Ammon's horn (tissue), 1 donor: ENCODE data around the gene FAT1.

Experiments used
- DNase-seq: peaks from one replicate; pipeline ENCODE4 v3.0.0-alpha.2; 2016; ENCODE audit warnings: low spot score

Gene FAT1

DNA sequence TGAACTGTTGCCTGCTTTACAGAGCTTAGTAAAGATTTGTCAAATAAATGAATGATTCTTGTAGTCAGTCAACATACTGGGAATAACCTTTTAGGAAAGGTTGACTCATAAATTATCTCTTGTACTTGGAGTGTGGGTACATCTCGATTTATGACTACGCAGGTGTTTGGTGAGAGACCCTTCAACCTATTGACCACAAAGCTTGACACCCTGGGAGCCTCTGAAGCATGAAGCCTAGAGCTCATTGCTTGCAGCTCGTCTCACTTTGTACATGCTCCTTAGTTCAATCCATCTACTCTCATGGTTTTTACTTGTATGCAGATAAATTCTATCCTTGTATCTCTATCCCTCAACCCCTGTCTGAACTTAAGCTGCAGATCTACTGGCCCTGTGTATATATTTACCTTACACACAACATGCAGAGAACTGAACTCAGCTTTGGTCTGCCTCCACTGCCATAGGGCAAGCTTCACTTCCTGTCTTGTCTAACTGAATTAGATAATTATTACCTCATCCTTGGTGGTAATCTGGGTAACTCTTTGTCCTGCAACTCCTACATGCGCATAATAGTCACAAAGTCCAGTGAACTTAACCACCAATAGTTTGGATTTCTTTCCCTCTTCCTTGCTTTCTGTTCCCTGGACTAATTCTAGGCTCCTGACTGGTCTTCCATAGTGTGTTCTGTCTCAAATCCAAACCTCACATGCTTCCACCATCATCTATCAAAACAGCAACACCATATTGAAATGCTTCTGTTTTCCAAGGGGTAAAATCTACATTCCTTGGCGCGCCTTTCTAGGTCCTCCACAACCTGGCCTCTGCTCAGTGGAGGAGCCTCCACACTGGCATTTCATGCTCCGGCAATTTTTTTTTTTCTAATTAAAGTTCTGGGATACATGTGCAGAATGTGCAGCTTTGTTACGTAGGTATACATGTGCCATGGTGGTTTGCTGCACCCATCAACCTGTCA lies 32.2 kb upstream of the FAT1 start:
- DNase-seq = no peak

DNA sequence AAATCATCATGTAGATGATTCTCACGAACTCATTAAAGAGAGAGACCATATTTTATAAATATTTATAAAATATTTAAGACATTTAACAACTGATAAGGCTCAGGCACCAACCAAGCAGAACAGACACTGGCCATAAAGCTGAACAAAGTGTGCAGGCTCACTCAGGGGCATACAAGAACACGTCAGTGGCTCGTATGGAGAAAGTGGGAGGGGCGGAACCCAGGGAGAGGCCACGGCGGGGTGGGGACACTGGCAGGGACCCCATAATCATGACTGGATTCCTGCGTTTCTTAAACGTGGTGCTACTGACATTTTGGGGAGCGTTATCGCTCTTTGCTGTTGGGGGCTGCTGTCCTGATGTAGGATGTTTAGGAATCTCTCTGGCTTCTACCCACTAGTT lies 31.3 kb upstream of the FAT1 start:
- DNase-seq = no peak

DNA sequence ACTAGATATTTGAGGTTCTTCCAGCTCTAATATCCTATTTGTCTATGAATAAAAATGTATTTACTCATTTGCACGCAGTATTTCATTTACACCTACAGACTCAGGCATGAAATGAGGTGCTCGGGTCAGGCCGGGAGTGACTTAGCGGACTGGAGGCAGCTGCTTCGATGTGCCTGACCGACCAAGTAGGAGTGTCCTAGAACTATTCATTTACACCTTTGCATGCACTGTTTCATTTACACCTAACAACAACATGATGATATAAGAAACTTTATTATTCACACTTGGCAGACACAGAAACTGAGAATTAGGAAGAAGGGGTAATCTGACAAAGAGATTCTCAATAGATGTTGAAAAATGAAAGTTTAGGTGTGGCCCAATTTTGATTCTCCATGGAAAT lies 28.7 kb upstream of the FAT1 start:
- DNase-seq = no peak

DNA sequence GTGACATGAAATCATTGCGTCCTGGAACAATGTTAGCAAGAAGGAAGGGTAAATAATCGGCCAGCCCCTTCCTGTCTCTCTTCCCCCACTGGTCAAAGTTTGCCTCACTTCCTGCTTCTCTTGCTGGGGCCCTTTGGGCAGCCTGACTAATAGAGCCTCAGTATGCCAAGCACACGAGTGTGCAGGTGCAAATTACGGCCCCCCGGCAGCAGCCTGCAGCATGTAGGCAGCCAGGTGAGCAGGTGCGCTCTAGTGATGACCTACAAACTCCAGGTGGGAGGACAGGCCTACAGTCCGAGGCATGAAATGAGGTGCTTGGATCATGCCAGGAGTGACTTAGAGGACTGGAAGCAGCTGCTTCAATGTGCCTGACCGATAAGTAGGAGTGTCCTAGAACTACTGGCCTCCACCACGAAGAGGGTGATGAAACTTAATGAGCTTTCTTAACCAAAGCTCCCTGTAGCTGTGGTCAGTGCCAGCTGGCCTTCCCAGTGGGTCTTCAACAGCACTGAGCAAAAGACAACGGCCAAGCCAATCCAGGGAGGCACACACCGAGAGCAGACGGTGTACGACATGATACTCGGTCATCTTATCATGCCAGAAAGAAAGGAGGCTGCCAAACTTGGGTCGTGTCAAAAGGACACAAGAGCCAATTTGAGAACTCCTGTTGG lies 26.1 kb upstream of the FAT1 start:
- DNase-seq = no peak

DNA sequence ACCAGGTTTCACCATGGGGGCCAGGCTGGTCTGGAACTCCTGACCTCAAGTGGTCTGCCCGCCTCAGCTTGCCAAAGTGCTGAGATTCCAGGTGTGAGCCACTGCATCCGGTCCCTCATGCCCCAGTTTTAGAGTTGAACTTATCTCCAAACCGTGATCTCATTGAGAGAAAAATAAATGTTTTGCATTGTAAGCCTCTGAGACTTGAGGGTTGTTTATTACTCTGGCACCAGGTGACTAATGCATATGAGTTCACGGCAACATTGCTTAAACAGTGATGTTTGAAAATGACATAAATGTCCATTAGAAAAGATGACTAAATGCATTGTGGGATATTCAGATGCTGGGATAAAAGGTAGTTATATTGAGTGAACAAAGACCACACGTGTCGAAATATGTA lies 22.9 kb upstream of the FAT1 start:
- no peak for DNase-seq

DNA sequence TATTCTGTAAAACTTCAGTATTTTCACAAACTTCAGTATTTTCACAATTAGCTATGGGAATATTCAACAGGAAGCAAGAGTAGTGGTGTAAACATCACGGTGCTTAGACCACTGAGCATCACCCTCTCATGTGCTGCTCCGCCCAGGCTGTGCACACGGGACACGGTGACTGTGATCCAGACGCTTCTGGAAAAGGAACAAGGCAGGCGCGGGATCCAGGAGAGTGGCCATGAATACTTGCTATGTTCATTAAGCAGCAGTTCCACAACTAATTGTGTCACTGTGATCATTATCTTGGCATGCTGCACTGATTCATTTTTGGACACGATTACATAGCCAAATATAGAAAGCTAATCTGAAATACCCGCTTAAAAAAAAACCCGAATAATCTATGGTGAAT lies 19.6 kb upstream of the FAT1 start:
- DNase-seq = peak; percentile 36

DNA sequence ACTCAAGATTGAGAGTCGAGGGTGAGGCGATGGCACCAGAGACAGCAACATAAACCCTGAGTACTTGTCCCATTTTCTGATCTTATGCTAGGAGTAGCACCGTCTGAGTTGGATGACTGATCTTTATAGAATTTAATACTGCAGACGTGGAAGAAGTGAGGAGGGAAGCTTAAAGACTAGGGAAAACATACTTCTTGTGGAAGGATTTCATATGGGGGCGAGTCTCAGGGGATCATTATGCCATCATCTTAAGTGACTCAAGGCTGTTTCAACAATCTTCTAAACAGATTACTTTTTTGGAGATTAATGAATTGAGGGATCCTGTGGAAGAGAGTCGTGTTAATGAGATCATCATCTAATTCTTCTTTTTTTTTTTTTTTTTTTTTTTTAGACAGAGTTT lies 17.2 kb upstream of the FAT1 start:
- no peak for DNase-seq

DNA sequence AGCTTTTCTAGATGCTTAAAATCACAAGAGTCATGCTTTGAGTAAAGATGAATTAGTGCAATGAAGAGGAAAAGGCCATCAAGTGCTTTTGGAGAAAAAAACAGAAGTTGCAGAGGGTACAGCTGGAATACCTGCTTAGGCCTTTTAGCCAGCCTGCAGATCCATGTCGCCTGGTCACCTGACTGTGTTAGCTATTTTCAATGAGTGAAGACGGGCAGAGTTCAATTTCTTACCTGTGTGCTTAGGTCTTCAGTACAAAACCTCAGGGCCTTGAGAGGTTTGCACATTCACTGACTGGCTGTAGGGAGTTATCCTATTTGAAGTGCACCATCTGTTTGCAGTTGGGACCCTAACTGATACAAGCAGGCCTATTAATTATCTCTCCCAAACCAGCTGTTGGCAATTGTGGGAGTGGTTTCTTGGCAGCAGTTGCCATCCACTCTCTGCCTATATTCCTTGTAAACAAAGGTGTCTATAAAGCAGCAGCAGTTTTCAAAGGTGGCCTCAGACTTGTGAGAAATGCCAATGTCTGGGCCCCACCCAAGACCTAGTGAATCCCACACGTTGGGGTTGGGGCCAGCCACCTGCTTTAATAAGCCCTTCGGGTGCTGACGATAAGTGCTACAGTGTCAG lies 16.3 kb upstream of the FAT1 start:
- no peak for DNase-seq

DNA sequence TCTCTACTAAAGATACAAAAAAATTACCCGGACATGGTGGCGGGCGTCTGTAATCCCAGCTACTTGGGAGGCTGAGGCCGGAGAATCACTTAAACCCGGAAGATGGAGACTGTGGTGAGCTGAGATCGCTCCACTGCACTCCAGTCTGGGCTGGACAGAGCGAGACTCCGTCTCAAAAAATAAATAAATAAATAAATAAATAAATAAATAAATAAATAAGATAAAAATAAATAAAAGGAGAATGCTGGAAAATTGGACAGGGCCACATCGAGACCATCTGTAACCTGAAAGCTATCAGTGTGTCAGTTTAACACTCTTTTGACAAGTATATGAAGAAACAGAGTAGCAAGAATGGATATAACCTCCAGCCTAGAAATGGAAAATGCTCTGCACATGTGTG lies 15.7 kb upstream of the FAT1 start:
- no peak for DNase-seq

DNA sequence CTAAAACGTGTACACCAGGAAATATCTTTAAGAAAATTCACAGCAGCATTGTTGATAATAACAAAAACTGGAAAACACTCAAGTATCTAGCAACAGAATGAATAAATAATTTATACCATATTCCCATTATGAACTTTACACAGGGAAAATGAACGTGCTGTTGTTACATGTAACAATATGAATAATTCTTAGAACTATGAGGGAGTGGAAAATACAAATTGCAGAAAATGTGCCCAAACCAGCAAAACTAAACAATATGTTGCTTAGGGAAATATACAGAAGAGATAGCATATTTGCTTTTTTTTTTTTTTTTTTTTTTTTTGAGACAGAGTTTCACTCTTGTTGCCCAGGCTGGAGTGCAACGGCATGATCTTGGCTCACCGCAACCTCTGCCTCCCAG lies 14.8 kb upstream of the FAT1 start:
- DNase-seq = no peak

DNA sequence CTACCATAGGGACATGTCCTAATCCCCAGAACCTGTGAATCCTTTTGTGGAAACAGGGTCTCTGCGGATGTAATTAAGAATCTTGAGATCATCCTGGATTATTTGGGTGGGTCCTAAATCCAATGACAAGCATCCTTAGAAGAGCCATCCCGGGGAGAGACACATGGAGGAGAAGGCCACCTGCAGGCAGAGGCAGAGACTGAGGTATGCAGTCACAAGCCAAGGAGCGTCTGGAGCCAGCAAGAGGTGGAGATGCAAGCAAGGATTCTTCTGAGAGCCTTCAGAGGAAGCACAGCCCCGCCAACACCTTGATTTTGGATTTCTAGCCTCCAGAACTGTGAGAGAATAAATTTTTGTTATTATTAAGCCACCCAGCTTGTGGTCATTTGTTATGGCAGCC lies 13.8 kb upstream of the FAT1 start:
- DNase-seq = no peak

DNA sequence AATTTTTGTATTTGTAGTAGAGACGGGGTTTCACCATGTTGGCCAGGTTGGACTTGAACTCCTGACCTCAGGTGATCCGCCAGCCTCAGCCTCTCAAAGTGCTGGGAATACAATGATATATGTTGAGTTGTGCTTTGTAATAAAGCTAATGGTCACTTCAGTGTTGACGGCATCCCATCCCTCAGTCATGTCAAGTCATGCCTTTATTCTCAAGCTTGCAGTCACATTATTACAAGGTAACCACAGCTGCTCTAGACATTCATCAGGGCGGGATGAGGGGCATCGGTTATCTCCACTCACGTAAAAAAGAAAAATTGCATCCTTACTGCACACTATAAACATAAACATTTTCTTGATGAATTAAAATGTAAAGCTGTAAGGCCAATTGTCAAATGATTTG lies 12.8 kb upstream of the FAT1 start:
- no peak for DNase-seq

DNA sequence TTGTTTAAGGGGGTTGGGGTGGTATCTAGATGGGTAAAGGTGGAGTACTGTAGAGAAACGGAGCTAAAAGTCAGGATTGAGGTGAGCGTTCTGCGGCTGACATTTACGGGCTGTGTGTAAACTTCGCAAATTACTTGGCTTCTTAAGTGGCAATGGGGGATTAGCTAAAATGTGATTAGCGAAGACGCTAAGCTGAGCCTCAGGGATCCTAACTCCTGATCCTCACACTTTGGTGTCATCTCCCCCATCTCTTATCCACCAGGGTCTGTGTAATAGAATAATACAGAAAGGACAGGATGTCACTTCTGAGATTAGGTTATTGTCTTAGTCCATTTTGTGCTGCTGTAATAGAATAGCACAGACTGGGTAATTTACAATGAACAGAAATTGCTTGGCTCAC lies 10.6 kb upstream of the FAT1 start:
- no peak for DNase-seq

DNA sequence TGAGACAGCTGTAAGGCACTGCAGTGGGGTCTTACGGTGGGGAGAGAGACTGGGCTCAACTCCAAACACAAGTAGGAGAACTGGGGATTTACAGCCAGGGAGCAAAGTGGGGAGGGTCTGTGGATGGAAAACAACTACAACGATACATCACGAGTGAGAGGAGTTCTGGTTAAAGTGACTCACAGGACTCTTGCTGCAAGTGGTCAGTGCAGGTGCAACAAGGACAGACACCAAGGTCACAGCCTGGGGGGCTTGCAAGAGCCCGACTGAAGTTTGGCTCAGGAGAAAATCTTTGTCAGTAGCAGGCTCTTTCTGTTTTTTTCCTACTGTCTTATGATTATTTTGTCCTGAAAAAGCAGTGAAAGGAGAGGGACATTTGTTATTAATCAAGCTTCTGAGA lies 10.1 kb upstream of the FAT1 start:
- DNase-seq = no peak

DNA sequence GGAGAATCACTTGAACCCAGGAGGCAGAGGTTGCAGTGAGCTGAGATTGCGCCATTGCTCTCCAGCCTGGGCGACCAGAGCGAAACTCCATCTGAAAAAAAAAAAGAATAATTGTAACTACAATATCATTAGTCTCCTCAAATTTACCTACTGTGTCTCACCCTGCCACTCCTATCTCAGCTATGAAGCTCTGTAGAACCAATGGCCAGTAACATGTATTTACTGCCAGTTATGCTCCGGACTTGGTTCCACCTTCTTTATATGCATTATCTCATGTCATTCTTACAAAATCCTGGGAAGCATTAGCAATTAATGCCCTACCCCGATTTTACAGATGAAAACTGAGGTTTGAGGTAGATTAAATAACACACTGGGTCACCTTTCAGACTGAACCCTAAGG lies 7.0 kb upstream of the FAT1 start:
- no peak for DNase-seq

DNA sequence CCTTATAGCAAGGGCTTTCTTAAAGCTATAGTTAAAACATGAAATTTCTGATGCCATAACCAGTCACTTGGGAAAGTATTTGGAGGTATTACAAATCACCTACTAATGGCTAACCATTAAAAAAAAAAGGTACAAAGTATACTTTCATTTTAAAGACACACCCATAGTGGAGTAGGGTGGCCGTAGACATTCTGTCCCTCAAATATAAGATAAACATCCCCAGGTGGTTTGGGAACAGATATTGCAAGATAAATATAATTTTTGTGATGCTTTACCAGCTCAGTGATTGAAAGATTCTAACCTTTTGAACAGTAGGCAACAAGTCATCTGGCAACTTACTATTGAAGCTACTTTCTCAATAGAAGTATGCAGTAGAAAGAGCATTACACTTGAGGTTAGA lies 6.2 kb upstream of the FAT1 start:
- DNase-seq = no peak

DNA sequence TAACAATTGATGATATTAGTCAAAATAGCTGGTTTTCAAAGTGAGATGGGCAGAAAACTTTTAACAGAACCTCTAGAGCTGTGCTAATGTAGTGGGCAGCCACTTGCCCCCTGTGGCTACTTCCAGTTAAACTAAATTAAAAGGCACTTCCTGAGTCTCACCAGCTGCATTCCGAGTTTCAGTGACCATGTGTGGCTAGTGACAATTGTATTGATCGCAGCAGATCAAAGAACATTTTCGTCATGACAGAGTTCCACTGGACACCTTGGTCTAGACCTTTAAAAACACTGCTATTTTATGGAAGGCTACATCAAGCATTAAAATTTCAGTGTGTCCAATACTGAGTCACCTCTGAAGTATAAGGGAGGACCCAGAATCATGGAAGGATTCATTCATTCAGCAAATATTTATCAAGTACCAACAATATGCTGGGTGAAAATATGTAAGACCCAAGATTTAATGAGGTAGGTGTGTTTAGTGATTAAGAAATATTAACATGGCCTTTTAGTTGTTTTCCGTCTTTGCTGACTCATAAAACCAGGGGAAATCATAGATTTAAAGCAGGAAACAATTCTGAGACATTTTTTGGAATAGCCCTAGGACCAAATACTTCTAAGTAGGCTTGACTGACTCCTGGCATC lies 5.1 kb upstream of the FAT1 start:
- no peak for DNase-seq

DNA sequence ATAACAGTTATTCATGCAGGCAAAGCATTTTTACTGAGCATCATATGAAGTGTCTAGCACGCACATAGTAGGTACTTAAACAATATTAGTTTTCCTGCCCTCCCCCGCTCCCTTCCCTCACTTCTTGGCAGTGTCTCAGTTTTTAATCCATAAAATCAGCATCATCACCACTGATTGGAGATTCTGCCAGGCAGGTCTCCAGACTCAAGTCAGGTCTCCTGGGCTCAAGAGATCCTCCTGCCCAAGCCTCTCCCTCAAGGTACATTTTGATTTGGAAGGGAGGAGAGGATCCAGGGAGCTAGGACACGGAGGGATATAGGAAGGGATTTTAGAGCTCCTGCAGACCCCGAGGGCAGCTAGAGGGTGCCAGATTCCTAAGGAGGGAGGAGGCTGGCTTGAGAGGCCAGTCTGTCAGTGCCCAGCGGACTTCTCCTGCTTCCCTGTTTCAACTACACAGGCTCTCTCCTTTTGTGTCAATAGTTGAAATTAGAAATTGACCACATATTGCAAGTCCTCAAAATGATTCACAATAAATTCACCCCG lies 4.4 kb upstream of the FAT1 start:
- no peak for DNase-seq

DNA sequence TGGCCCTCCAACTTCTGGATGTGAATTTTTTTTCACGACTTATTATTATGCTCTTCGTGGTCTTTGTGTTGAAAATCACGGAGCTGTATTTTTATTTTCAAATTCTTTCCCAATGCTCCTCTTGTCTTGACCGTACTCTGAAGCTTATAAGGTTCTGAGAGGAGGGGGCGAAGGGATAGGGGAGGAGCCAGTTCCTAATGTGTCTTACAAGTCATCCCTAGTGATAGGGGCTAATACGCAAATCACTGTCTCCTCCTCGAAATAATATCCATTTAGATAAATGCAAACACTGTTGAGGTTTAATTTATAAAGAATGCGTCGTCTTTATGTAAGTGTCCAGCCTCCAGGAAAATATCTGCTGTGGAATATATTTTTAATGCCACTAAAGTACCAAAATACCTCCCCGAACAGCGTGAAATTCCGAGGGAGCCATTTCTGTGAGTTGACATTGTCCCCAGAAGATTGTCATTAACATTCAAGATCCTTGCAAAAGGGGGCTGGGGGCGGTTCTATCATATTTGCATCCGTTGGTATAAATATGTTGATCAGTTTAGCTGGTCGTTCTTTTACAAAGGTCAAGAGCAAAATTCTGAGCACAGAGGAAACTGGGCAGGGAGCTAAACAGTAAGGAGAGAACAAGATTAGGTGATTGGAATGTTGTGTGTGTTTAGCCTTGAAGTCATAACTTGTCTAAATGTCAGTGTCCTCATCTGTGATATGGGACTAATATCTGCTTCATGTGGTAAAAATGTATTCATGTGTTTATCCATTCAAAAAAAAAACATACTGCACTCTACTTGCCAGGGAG lies 3.7 kb upstream of the FAT1 start:
- DNase-seq = no peak

DNA sequence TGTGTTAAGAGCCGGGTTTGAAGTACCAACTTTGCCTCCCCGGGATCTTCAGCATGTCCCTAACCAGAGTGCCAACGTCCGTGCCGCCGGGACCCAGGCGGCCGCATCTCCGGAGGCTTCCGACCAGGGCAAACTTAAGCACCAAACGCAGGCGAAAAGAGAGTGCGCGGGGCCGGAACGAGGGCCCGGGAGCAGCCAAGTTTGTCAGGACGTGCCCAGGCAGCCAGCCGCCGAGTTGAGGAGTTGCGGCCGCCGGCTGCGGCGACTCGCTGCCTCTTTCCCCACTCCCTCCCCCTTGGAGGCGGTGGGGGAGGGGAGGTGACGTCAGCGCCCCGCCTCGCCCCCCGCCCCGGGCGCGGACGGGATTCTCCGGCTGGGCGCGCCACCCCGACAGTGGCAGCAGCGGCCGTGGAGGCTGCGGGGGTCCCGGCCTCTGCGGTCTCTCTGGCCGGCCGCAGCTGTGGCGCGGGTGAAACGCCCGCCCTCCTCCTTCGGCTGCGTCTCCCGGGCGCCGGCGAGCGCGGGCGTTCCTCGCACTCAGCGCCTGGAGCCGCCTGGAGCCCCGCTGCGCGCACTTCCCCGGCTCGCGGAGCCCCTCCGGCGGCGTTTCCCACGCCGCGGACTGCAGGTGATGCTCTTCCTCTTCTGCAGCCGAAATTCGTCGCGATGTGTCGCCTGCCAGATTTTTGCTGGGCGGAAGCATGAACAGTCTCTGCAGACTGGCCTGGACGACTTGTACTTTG lies 2.9 kb upstream of the FAT1 start:
- DNase-seq = no peak
